Caco-2 (cell line): ENCODE data around the gene SRD5A3. TPM values are rescaled to one million over a fixed set of nuclear protein-coding genes. Genes with fewer than 3 reads are reported as not detected.
A peak's percentile ranks its signal among the peaks of the same experiment; 100 is the strongest.

ENCODE experiments used
- Bru-seq: library from RNA; stranded (reverse); fragments of 400-500 nt; gene quantifications from one replicate; lab custom pipeline; 2021; lab: Mats Ljungman, UMichigan
- BruChase-seq, 2 experiments: library from RNA; stranded (reverse); fragments of 400-500 nt; gene quantifications; one replicate each; lab custom pipeline; 2021; lab: Mats Ljungman, UMichigan
- BruUV-seq: library from RNA; stranded (reverse); fragments of 400-500 nt; replicated peaks from 2 replicates; lab custom pipeline; 2021; lab: Mats Ljungman, UMichigan
- CTCF ChIA-PET: fragments of 300-600 bp; sonication (Branson Sonifier 250); formaldehyde crosslinking; loops from one replicate; lab custom pipeline; 2022; ENCODE audit warnings: antibody characterized with exemption; lab: Charles Lee
- POLR2A ChIA-PET: fragments of 300-600 bp; sonication (Branson Sonifier 250); formaldehyde crosslinking; loops from one replicate; lab custom pipeline; 2022; ENCODE audit warnings: antibody characterized with exemption; lab: Charles Lee
- DNase-seq, 2 experiments: peaks; one replicate each; pipeline versions ENCODE4 v3.0.0 to v3.0.0-alpha.2; 2020 to 2022
- H3K27me3 ChIP-seq: replicated peaks from 2 replicates; pipeline ENCODE4 v1.6.0; 2011; ENCODE audit warnings: low read length; ENCODE audit not compliant: control insufficient read depth, insufficient read depth
- H3K36me3 ChIP-seq: 2 replicates; pipeline ENCODE4 v1.5.1; 2011; ENCODE audit warnings: low read length; ENCODE audit not compliant: control insufficient read depth, insufficient read depth
- H3K4me1 ChIP-seq: fragments of 250-450 bp; sonication (Bioruptor Pico); 2 replicates; pipeline ENCODE4 v1.5.1; 2020; ENCODE audit warnings: mild to moderate bottlenecking
- H3K4me3 ChIP-seq: 2 replicates; pipeline ENCODE4 v1.5.1; 2011; ENCODE audit warnings: low read depth, mild to moderate bottlenecking, control low read depth, low read length
- H3K9me3 ChIP-seq: fragments of 250-450 bp; sonication (Bioruptor Pico); 2 replicates; pipeline ENCODE4 v1.5.1; 2020; ENCODE audit warnings: mild to moderate bottlenecking, moderate library complexity
- H3K27ac Mint-ChIP-seq: one replicate; pipeline ENCODE4 v1.8.0; 2022; ENCODE audit warnings: mixed read lengths; ENCODE audit not compliant: unreplicated experiment
- H3K27me3 Mint-ChIP-seq: one replicate; pipeline ENCODE4 v1.8.0; 2022; ENCODE audit warnings: mixed read lengths; ENCODE audit not compliant: insufficient read depth, unreplicated experiment
- H3K36me3 Mint-ChIP-seq: one replicate; pipeline ENCODE4 v1.8.0; 2022; ENCODE audit warnings: mild to moderate bottlenecking, mixed read lengths; ENCODE audit not compliant: insufficient read depth, unreplicated experiment
- H3K4me1 Mint-ChIP-seq: one replicate; pipeline ENCODE4 v1.8.0; 2022; ENCODE audit warnings: low read depth, mixed read lengths; ENCODE audit not compliant: unreplicated experiment
- H3K4me3 Mint-ChIP-seq: one replicate; pipeline ENCODE4 v1.8.0; 2022; ENCODE audit warnings: mild to moderate bottlenecking, moderate library complexity, mixed read lengths; ENCODE audit not compliant: unreplicated experiment
- H3K9me3 Mint-ChIP-seq: one replicate; pipeline ENCODE4 v1.8.0; 2022; ENCODE audit warnings: mixed read lengths; ENCODE audit not compliant: unreplicated experiment
- CTCF ChIP-seq, 2 experiments: fragments of 200-600 bp in 1 of 2; IDR thresholded peaks; 1 replicate in 1 of 2; 2 replicates in 1 of 2; pipeline versions ENCODE4 v1.5.1 to v1.8.0; 2011 to 2022; ENCODE audit warnings: antibody characterized with exemption in 1 of 2, control low read depth in 1 of 2, inconsistent platforms in 1 of 2, low read depth in 1 of 2, low read length in 1 of 2, mild to moderate bottlenecking in 1 of 2, moderate library complexity in 1 of 2; ENCODE audit not compliant: insufficient read depth in 1 of 2, severe bottlenecking in 1 of 2, unreplicated experiment in 1 of 2
- intact Hi-C: fragments of 100-400 bp; cut with micrococcal nuclease; formaldehyde crosslinking; loops from one replicate; pipeline ENCODE4 v1.10.0; 2022; ENCODE audit not compliant: unreplicated experiment
- long read RNA-seq: library from polyadenylated mRNA; stranded (forward); transcript quantifications from one replicate; pipeline ENCODE4 v2.0.0, GENCODE V29; 2022
- total RNA-seq: library from RNA; stranded (reverse); gene quantifications from 2 replicates; pipeline ENCODE4 v1.2.3, GENCODE V29; 2022

SRD5A3 gene
- 22.6 and 26.9 TPM in 2 replicates for total RNA-seq
- Bru-seq, nascent RNA = percentile 54 among the genes with signal in this experiment
- percentile 53 among the genes with signal in this experiment for BruChase-seq, experiment 1, labeled RNA remaining after a 2-hour chase
- BruChase-seq, experiment 2, labeled RNA remaining after a 6-hour chase = percentile 62 among the genes with signal in this experiment
- long read RNA-seq, full-length matches to known transcripts = 81 of 95 reads
- long read RNA-seq, partial matches to known transcripts = 1 of 95 reads
- long read RNA-seq, other reads (novel, unspliced or antisense) = 13 of 95 reads

GRCh38 chr4:55345980-55346850 is at the start of gene SRD5A3:
SRD5A3 (plus strand) TSS chr4:55346242; CDS start chr4:55346337, 95 bp downstream.
- Histone ChIP-seq H3K4me1 (peaks cover 9% of the 10 kb centered on the region; the same call in 1 of the 2 replicates), H3K9me3 (no peaks in the 10 kb centered on the region), H3K36me3 (no peaks in the 10 kb centered on the region), H3K4me3 (peak within 1 kb of the TSS; percentile 55), H3K27me3 (no peaks in the 10 kb centered on the region)
- peak; percentile 71 to 84 for TF ChIP-seq CTCF (IDR thresholded peaks at IDR 0.05; ENCODE audit: insufficient read depth in 1 of 2, low read depth in 1 of 2, low read length in 1 of 2, severe bottlenecking in 1 of 2, unreplicated experiment in 1 of 2)
- peaks cover 22% of the 10 kb centered on the region for H3K4me1 Mint-ChIP-seq
- H3K27me3 Mint-ChIP-seq = no peaks in the 10 kb centered on the region
- peak within 1 kb of the TSS; percentile 93 for H3K27ac Mint-ChIP-seq
- POLR2A ChIA-PET = no interaction called here
- intact Hi-C loops = loop anchor here (2.0 to 5.0 kb wide), 4 partner anchors 49 to 201 kb away; partner anchors contain the start of genes CLOCK and TMEM165
- BruUV-seq = no TSS peak
- peak within 1 kb of the TSS; percentile 84 for H3K4me3 Mint-ChIP-seq
- DNase-seq = peak; percentile 82 to 95
- peaks cover 6% of the 10 kb centered on the region for H3K36me3 Mint-ChIP-seq
- no peaks in the 10 kb centered on the region for H3K9me3 Mint-ChIP-seq
- CTCF ChIA-PET = interaction anchor here (0.5 to 1.0 kb wide), 2 partner anchors 10 to 48 kb away, joined by 4 read pairs; no protein-coding TSS in a partner anchor

- H3K4me3 ChIP-seq = no peak overlapping the region
- H3K27me3 Mint-ChIP-seq = peaks cover 8% of the 10 kb centered on the region
- H3K9me3 ChIP-seq = no peaks in the 10 kb centered on the region
- BruUV-seq = no TSS peak
- no peaks in the 10 kb centered on the region for H3K9me3 Mint-ChIP-seq
- no peaks in the 10 kb centered on the region for H3K36me3 Mint-ChIP-seq
- H3K36me3 ChIP-seq = no peaks in the 10 kb centered on the region
- no peaks in the 10 kb centered on the region for H3K27me3 ChIP-seq
- peak; percentile 1 to 26 for DNase-seq
- H3K4me1 Mint-ChIP-seq = no peaks in the 10 kb centered on the region
- intact Hi-C loops = no loop called here
- POLR2A ChIA-PET = no interaction called here
- CTCF ChIA-PET = no interaction called here
- no peaks in the 10 kb centered on the region for H3K4me1 ChIP-seq
- no peak for TF ChIP-seq CTCF (IDR thresholded peaks at IDR 0.05; ENCODE audit: insufficient read depth in 1 of 2, low read depth in 1 of 2, low read length in 1 of 2, severe bottlenecking in 1 of 2, unreplicated experiment in 1 of 2)
- H3K27ac Mint-ChIP-seq = no peak overlapping the region
- no peak overlapping the region for H3K4me3 Mint-ChIP-seq
Observed at GRCh38 chr4:55297346-55297745, 48.7 kb upstream of the SRD5A3 start.

GRCh38 chr4:55303760-55304165 is 42.3 kb upstream of the SRD5A3 start:
- DNase-seq = no peak

More at GRCh38 chr4:55303760-55304165, 42.3 kb upstream of the SRD5A3 start:
- BruUV-seq = no TSS peak
- Mint-ChIP-seq H3K27ac (no peak overlapping the region), H3K4me3 (no peak overlapping the region), H3K36me3 (no peaks in the 10 kb centered on the region), H3K4me1 (no peaks in the 10 kb centered on the region), H3K9me3 (no peaks in the 10 kb centered on the region), H3K27me3 (peaks cover 3% of the 10 kb centered on the region)
- no peaks in the 10 kb centered on the region for H3K4me1 ChIP-seq
- CTCF ChIA-PET = no interaction called here
- no peak for TF ChIP-seq CTCF (IDR thresholded peaks at IDR 0.05; ENCODE audit: insufficient read depth in 1 of 2, low read depth in 1 of 2, low read length in 1 of 2, severe bottlenecking in 1 of 2, unreplicated experiment in 1 of 2)
- intact Hi-C loops = no loop called here
- no peaks in the 10 kb centered on the region for H3K27me3 ChIP-seq
- POLR2A ChIA-PET = no interaction called here
- no peaks in the 10 kb centered on the region for H3K36me3 ChIP-seq
- H3K9me3 ChIP-seq = no peaks in the 10 kb centered on the region
- no peak overlapping the region for H3K4me3 ChIP-seq
